ENCODE measurements around the gene TRPT1. TPM values are rescaled to one million over a fixed set of nuclear protein-coding genes. Genes with fewer than 3 reads are reported as not detected.

The TRPT1 gene
- total RNA-seq, 1 donor from 2014 or later, result 34.2 TPM

DNA sequence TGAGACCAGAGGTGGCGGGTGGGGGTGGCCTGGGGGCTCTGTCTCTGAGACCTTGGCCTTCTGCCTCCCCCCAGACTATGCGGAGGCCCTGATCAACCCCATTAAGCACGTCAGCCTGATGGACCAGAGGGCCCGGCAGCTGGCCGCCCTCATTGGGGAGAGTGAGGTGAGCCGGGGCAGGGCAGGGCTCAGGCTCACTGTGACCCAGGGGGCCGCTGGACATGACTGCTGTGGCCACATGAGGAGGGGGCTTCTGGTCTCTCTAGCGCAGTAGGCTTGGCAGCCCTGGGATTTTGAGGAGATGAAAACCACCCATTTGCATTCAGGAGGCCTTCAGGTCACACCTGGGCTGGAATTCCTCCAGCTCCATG, 37.9 kb upstream of the TRPT1 start:
- no peak overlapping the region for H3K4me3 Mint-ChIP-seq
- TF ChIP-seq, protein P1, sequence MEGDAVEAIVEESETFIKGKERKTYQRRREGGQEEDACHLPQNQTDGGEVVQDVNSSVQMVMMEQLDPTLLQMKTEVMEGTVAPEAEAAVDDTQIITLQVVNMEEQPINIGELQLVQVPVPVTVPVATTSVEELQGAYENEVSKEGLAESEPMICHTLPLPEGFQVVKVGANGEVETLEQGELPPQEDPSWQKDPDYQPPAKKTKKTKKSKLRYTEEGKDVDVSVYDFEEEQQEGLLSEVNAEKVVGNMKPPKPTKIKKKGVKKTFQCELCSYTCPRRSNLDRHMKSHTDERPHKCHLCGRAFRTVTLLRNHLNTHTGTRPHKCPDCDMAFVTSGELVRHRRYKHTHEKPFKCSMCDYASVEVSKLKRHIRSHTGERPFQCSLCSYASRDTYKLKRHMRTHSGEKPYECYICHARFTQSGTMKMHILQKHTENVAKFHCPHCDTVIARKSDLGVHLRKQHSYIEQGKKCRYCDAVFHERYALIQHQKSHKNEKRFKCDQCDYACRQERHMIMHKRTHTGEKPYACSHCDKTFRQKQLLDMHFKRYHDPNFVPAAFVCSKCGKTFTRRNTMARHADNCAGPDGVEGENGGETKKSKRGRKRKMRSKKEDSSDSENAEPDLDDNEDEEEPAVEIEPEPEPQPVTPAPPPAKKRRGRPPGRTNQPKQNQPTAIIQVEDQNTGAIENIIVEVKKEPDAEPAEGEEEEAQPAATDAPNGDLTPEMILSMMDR (conservative IDR thresholded peaks at IDR 0.05), result no peak

DNA sequence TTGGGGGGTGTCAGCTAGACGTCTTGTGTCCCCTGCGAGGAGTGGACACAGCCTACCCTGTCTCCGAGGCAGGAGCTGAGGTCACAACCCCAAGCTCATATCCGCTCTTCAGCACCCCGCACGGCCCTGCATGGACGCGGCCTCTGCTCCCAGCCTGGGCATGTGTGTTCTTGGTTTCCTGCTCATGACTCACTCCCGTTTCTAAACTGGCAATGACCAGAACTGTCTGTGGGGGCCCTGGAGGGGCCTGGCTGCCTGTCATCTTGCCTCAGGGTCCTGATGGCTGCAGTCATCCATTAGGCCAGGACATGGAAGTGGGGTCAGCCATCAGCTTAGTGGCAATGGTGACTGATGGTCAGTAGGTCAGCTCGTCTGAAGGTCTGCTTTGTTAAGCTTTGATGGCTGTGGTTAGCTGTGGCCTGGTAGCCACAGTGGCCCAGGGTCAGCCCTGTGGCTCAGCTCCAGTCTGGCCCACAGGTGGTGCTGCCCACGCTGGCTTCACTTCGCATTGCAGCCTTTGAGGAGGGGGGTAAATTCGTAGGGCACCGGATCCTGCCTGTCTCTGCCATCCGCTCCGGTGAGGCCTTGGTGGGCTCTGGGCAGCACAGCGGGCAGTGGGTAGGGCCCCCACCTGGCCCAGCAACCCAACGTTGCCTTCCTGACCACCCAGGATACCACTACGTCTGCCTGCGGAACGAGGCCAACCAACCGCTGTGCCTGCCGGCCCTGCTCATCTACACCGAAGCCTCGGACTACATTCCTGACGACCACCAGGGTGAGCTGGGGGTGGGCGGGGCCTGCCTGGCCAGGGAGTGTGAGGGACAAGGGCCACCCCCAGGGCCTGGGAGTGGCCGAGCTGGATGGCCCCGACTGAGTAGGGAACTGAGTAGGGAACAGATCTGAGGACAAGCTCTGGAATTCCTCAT, 37.3 kb upstream of the TRPT1 start:
- H3K27me3 Mint-ChIP-seq, result no peaks in the 10 kb centered on the region
- H3K27ac Mint-ChIP-seq, result no peak overlapping the region
- no peaks in the 10 kb centered on the region for H3K9me3 Mint-ChIP-seq
- TF ChIP-seq, protein P1 (conservative IDR thresholded peaks at IDR 0.05), result no peak
- no peak for DNase-seq (ENCODE audit: extremely low spot score, unreplicated experiment)
- H3K36me3 Mint-ChIP-seq, result peaks cover 11% of the 10 kb centered on the region
- no peak overlapping the region for H3K4me3 Mint-ChIP-seq
- peaks cover 4% of the 10 kb centered on the region for H3K4me1 Mint-ChIP-seq (ENCODE audit: unreplicated experiment)

More for the DNA sequence above, 37.9 kb upstream of the TRPT1 start:
- no peak for DNase-seq (ENCODE audit: extremely low spot score, unreplicated experiment)
- Mint-ChIP-seq H3K36me3 (peaks cover 14% of the 10 kb centered on the region), H3K9me3 (no peaks in the 10 kb centered on the region), H3K27me3 (no peaks in the 10 kb centered on the region), H3K4me1 (ENCODE audit: unreplicated experiment) (peaks cover 8% of the 10 kb centered on the region), H3K27ac (peak overlapping the region; percentile 43)

DNA sequence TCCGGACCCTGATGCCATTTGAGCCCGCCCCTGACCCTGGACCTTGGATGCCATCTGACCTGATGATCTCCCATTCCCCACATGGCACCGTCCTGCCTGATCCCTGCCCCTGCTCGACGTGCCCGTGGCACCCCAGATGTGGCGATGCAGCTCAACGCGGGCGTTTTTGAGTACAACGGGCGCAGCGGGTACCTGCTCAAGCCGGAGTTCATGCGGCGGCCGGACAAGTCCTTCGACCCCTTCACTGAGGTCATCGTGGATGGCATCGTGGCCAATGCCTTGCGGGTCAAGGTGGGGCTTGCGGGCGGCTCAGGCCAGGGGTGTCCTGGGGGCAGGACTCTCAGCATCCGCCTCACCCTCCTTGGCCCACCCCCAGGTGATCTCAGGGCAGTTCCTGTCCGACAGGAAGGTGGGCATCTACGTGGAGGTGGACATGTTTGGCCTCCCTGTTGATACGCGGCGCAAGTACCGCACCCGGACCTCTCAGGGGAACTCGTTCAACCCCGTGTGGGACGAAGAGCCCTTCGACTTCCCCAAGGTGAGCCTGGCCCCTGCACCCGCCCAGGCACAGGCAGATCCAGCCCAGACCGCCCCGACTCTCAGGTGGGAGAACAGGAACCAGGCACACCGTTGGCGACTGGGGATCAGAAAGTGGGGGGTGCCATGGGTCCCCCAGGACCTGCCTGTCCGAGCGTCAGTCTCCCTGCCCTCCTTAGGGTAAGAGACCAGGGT, 36.5 kb upstream of the TRPT1 start:
- DNase-seq (ENCODE audit: extremely low spot score, unreplicated experiment), result no peak
- Mint-ChIP-seq H3K4me3 (no peak overlapping the region), H3K27ac (no peak overlapping the region), H3K4me1 (ENCODE audit: unreplicated experiment) (no peaks in the 10 kb centered on the region), H3K27me3 (no peaks in the 10 kb centered on the region), H3K9me3 (no peaks in the 10 kb centered on the region), H3K36me3 (peaks cover 11% of the 10 kb centered on the region)
- TF ChIP-seq, protein P1 (conservative IDR thresholded peaks at IDR 0.05), result no peak

DNA sequence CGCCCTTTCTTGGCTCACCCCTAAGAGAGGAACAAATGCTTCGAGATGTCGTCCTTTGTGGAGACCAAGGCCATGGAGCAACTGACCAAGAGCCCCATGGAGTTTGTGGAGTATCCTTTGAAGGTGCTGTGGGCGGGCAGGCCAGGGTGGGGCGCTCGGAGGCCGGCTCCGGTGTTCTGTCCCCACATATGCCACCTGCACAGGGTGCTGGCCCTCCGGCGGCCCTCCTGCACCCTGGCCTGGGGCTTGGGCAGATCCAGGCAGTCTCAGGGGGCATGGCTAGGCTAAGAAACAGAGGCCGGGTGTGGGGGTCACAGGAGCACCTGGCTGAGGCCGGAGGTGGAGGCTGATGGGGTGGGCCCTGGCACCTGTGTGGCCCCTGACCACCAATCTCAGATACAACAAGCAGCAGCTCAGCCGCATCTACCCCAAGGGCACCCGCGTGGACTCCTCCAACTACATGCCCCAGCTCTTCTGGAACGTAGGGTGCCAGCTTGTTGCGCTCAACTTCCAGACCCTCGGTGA, 35.6 kb upstream of the TRPT1 start:
- H3K27ac Mint-ChIP-seq, result no peak overlapping the region
- no peak for DNase-seq (ENCODE audit: extremely low spot score, unreplicated experiment)
- no peaks in the 10 kb centered on the region for H3K9me3 Mint-ChIP-seq
- H3K36me3 Mint-ChIP-seq, result peaks cover 11% of the 10 kb centered on the region
- H3K4me1 Mint-ChIP-seq (ENCODE audit: unreplicated experiment), result no peaks in the 10 kb centered on the region
- no peak overlapping the region for H3K4me3 Mint-ChIP-seq
- TF ChIP-seq, protein P1 (conservative IDR thresholded peaks at IDR 0.05), result no peak
- no peaks in the 10 kb centered on the region for H3K27me3 Mint-ChIP-seq

DNA sequence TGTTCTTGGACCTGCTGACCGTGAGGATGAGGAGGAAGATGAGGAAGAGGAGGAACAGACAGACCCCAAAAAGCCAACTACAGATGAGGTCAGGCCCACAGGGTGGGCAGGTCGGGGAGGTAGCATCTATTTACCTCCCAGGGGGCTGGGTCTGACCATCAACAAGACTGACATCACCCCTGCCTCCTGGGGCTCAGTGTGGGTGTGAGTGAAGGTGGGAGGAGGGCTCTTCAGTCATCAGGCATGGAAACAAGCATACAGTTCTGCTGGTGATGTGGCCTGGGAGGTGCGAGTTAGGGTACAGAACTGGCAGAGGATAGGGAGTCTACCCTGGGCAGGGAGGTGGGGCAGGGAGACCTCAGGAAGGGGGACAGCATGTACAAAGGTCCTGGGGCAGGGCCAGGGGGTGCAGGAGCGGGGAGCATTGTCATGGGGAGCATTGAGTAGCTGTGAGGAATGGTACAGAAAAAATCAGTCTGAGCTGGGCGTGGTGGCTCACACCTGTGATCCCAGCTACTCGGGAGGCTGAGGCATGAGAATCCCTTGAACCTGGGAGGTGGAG, 34.2 kb upstream of the TRPT1 start:
- Mint-ChIP-seq H3K4me1 (ENCODE audit: unreplicated experiment) (no peaks in the 10 kb centered on the region), H3K36me3 (peaks cover 11% of the 10 kb centered on the region), H3K27me3 (no peaks in the 10 kb centered on the region), H3K9me3 (no peaks in the 10 kb centered on the region), H3K4me3 (no peak overlapping the region), H3K27ac (no peak overlapping the region)
- no peak for DNase-seq (ENCODE audit: extremely low spot score, unreplicated experiment)
- TF ChIP-seq, protein P1 (conservative IDR thresholded peaks at IDR 0.05), result no peak

Data from type B pancreatic cell (in vitro differentiated cells).